ENCODE data around the gene KRTAP10-1. TPM values are rescaled to one million over a fixed set of nuclear protein-coding genes. Genes with fewer than 3 reads are reported as not detected.

The KRTAP10-1 gene
- total RNA-seq, 1 experiment from 2014 or later, result not detected

DNA sequence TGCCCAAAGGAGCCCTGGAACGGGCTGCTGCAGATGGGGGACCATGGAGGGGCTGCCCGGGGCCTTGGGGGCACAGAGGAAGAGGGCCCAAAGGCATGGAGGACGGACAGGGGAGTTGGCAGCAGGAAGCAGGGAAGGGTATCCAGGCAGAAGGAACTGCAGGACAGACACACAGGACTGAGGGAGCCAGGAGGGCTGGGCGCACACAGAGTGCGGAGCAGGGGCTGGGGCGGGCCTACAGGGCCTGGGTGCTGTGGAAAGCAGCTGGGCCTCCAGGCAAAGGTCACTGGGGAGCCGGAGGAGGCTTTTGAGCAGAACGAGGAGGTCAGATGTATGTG, 28.1 kb downstream of the KRTAP10-1 start (continued):
- no peak for TF ChIP-seq TCF7 (CRISPR knock-in tag; IDR thresholded peaks at IDR 0.05; ENCODE audit: low read depth)

DNA sequence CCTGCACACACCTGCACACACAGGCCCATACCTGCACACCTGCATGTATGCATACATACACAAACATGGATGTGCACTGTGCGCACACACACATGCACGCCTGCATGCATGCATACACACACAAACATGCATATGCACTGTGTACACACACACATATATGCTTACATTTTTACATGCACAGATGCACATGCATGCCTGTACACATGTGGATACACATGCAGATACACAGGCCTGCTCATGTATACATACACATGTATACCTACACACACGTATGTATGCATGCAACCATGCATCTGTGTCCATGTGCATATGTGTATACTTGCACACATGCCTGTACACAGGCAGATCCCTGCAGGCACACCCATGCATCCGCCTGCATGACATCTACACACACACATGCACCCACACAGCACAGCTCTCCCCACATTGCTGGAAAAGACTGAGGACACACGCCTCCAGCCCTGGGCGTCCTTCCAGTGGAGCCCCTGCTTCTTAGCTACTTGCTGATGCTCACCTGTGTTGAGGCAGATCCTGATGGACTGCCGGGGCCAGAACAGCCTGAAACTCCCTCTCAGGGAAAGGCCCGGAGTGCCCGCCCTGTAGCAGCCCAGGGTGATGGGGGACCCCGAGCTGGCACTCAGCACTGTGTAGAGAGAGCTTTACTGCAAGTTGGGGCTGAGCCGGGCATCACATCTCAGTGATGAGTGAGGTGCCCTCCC, 28.6 kb downstream of the KRTAP10-1 start:
- Mint-ChIP-seq H3K4me1 (no peaks in the 10 kb centered on the region; the same call in 1 of the 2 replicates), H3K27ac (no peak overlapping the region), H3K9me3 (no peaks in the 10 kb centered on the region), H3K4me3 (no peak overlapping the region), H3K27me3 (ENCODE audit: low read depth) (no peaks in the 10 kb centered on the region), H3K36me3 (no peaks in the 10 kb centered on the region)
- CTCF ChIA-PET, result interaction anchor here (0.5 to 4.2 kb wide), 49 partner anchors 10 to 1783 kb away, joined by 3 to 53 read pairs (median 5); partner anchors contain the start of genes KRTAP10-4, KRTAP10-6, PTTG1IP and TSPEAR
- ATAC-seq (no peak), DNase-seq (ENCODE audit: low spot score) (no peak)
- POLR2A ChIA-PET, result interaction anchor here (0.7 kb wide), 1 partner anchor 13 kb away, joined by 3 read pairs; no protein-coding TSS in a partner anchor
- TF ChIP-seq JAZF1 (CRISPR knock-in tag; IDR thresholded peaks at IDR 0.05), result no peak
- TF ChIP-seq NR3C1 (CRISPR knock-in tag; conservative IDR thresholded peaks at IDR 0.05; ENCODE audit: low read depth), result no peak
- TF ChIP-seq, protein P1, sequence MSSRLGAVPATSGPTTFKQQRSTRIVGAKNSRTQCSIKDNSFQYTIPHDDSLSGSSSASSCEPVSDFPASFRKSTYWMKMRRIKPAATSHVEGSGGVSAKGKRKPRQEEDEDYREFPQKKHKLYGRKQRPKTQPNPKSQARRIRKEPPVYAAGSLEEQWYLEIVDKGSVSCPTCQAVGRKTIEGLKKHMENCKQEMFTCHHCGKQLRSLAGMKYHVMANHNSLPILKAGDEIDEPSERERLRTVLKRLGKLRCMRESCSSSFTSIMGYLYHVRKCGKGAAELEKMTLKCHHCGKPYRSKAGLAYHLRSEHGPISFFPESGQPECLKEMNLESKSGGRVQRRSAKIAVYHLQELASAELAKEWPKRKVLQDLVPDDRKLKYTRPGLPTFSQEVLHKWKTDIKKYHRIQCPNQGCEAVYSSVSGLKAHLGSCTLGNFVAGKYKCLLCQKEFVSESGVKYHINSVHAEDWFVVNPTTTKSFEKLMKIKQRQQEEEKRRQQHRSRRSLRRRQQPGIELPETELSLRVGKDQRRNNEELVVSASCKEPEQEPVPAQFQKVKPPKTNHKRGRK (CRISPR knock-in tag; IDR thresholded peaks at IDR 0.05; ENCODE audit: borderline replicate concordance), result no peak
- TF ChIP-seq, protein P2, sequence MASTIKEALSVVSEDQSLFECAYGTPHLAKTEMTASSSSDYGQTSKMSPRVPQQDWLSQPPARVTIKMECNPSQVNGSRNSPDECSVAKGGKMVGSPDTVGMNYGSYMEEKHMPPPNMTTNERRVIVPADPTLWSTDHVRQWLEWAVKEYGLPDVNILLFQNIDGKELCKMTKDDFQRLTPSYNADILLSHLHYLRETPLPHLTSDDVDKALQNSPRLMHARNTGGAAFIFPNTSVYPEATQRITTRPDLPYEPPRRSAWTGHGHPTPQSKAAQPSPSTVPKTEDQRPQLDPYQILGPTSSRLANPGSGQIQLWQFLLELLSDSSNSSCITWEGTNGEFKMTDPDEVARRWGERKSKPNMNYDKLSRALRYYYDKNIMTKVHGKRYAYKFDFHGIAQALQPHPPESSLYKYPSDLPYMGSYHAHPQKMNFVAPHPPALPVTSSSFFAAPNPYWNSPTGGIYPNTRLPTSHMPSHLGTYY (CRISPR knock-in tag; IDR thresholded peaks at IDR 0.05), result no peak
- TF ChIP-seq, protein P3, sequence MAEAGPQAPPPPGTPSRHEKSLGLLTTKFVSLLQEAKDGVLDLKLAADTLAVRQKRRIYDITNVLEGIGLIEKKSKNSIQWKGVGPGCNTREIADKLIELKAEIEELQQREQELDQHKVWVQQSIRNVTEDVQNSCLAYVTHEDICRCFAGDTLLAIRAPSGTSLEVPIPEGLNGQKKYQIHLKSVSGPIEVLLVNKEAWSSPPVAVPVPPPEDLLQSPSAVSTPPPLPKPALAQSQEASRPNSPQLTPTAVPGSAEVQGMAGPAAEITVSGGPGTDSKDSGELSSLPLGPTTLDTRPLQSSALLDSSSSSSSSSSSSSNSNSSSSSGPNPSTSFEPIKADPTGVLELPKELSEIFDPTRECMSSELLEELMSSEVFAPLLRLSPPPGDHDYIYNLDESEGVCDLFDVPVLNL (CRISPR knock-in tag; IDR thresholded peaks at IDR 0.05; ENCODE audit: borderline replicate concordance, low read depth), result no peak
- TF ChIP-seq, protein P4, sequence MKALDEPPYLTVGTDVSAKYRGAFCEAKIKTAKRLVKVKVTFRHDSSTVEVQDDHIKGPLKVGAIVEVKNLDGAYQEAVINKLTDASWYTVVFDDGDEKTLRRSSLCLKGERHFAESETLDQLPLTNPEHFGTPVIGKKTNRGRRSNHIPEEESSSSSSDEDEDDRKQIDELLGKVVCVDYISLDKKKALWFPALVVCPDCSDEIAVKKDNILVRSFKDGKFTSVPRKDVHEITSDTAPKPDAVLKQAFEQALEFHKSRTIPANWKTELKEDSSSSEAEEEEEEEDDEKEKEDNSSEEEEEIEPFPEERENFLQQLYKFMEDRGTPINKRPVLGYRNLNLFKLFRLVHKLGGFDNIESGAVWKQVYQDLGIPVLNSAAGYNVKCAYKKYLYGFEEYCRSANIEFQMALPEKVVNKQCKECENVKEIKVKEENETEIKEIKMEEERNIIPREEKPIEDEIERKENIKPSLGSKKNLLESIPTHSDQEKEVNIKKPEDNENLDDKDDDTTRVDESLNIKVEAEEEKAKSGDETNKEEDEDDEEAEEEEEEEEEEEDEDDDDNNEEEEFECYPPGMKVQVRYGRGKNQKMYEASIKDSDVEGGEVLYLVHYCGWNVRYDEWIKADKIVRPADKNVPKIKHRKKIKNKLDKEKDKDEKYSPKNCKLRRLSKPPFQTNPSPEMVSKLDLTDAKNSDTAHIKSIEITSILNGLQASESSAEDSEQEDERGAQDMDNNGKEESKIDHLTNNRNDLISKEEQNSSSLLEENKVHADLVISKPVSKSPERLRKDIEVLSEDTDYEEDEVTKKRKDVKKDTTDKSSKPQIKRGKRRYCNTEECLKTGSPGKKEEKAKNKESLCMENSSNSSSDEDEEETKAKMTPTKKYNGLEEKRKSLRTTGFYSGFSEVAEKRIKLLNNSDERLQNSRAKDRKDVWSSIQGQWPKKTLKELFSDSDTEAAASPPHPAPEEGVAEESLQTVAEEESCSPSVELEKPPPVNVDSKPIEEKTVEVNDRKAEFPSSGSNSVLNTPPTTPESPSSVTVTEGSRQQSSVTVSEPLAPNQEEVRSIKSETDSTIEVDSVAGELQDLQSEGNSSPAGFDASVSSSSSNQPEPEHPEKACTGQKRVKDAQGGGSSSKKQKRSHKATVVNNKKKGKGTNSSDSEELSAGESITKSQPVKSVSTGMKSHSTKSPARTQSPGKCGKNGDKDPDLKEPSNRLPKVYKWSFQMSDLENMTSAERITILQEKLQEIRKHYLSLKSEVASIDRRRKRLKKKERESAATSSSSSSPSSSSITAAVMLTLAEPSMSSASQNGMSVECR (CRISPR knock-in tag; IDR thresholded peaks at IDR 0.05; ENCODE audit: borderline replicate concordance), result no peak
- TF ChIP-seq SMAD3 (CRISPR knock-in tag; IDR thresholded peaks at IDR 0.05; ENCODE audit: borderline replicate concordance), result no peak
- no peak for TF ChIP-seq ETV6 (CRISPR knock-in tag; IDR thresholded peaks at IDR 0.05)
- TF ChIP-seq, protein P5, sequence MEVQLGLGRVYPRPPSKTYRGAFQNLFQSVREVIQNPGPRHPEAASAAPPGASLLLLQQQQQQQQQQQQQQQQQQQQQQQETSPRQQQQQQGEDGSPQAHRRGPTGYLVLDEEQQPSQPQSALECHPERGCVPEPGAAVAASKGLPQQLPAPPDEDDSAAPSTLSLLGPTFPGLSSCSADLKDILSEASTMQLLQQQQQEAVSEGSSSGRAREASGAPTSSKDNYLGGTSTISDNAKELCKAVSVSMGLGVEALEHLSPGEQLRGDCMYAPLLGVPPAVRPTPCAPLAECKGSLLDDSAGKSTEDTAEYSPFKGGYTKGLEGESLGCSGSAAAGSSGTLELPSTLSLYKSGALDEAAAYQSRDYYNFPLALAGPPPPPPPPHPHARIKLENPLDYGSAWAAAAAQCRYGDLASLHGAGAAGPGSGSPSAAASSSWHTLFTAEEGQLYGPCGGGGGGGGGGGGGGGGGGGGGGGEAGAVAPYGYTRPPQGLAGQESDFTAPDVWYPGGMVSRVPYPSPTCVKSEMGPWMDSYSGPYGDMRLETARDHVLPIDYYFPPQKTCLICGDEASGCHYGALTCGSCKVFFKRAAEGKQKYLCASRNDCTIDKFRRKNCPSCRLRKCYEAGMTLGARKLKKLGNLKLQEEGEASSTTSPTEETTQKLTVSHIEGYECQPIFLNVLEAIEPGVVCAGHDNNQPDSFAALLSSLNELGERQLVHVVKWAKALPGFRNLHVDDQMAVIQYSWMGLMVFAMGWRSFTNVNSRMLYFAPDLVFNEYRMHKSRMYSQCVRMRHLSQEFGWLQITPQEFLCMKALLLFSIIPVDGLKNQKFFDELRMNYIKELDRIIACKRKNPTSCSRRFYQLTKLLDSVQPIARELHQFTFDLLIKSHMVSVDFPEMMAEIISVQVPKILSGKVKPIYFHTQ (CRISPR knock-in tag; IDR thresholded peaks at IDR 0.05), result no peak
- TF ChIP-seq, protein P6, sequence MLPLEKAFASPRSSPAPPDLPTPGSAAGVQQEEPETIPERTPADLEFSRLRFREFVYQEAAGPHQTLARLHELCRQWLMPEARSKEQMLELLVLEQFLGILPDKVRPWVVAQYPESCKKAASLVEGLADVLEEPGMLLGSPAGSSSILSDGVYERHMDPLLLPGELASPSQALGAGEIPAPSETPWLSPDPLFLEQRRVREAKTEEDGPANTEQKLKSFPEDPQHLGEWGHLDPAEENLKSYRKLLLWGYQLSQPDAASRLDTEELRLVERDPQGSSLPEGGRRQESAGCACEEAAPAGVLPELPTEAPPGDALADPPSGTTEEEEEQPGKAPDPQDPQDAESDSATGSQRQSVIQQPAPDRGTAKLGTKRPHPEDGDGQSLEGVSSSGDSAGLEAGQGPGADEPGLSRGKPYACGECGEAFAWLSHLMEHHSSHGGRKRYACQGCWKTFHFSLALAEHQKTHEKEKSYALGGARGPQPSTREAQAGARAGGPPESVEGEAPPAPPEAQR (CRISPR knock-in tag; IDR thresholded peaks at IDR 0.05), result no peak
- TF ChIP-seq CREM (CRISPR knock-in tag; IDR thresholded peaks at IDR 0.05), result no peak
- TF ChIP-seq FOXP1 (CRISPR knock-in tag; IDR thresholded peaks at IDR 0.05; ENCODE audit: borderline replicate concordance), result no peak
- TF ChIP-seq, protein P7, sequence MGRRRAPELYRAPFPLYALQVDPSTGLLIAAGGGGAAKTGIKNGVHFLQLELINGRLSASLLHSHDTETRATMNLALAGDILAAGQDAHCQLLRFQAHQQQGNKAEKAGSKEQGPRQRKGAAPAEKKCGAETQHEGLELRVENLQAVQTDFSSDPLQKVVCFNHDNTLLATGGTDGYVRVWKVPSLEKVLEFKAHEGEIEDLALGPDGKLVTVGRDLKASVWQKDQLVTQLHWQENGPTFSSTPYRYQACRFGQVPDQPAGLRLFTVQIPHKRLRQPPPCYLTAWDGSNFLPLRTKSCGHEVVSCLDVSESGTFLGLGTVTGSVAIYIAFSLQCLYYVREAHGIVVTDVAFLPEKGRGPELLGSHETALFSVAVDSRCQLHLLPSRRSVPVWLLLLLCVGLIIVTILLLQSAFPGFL (CRISPR knock-in tag; IDR thresholded peaks at IDR 0.05; ENCODE audit: borderline replicate concordance), result no peak
- no peak for TF ChIP-seq MXD4 (CRISPR knock-in tag; IDR thresholded peaks at IDR 0.05; ENCODE audit: borderline replicate concordance)
- no peak for TF ChIP-seq ATF1 (CRISPR knock-in tag; IDR thresholded peaks at IDR 0.05)
- no peak for TF ChIP-seq GABPB1 (CRISPR knock-in tag; IDR thresholded peaks at IDR 0.05)
- TF ChIP-seq ZNF671 (CRISPR knock-in tag; IDR thresholded peaks at IDR 0.05), result no peak

All from WTC11 (cell line).